Neural cell (in vitro differentiated cells): ENCODE measurements around the gene LTBP1. TPM values are rescaled to one million over a fixed set of nuclear protein-coding genes. Genes with fewer than 3 reads are reported as not detected.

Experiments used
- H2AFZ ChIP-seq: fragments of 200-600, 300-800 bp; sonication (generic), shearing (Covaris generic); 2 replicates; pipeline ENCODE4 v1.6.0; 2014; ENCODE audit warnings: low read depth, mild to moderate bottlenecking, antibody characterized with exemption, low read length, moderate library complexity
- H3F3A ChIP-seq: fragments of 200-600 bp; shearing (Covaris generic); 2 replicates; pipeline ENCODE4 v1.6.1; 2016; ENCODE audit warnings: mild to moderate bottlenecking, moderate library complexity, mixed read lengths, antibody characterized with exemption, low read length; ENCODE audit not compliant: insufficient read depth, poor library complexity, severe bottlenecking
- H3K27ac ChIP-seq: fragments of 200-600, 300-800 bp; sonication (generic), shearing (Covaris generic); 2 replicates; pipeline ENCODE4 v1.5.1; 2014; ENCODE audit warnings: mild to moderate bottlenecking, low read length, moderate library complexity
- H3K27me3 ChIP-seq: fragments of 300-800, 200-600 bp; sonication (generic), shearing (Covaris generic); 2 replicates; pipeline ENCODE4 v1.6.0; 2014; ENCODE audit warnings: mild to moderate bottlenecking, low read depth, low read length, moderate library complexity; ENCODE audit not compliant: insufficient read depth
- H3K36me3 ChIP-seq: fragments of 300-800, 200-600 bp; sonication (generic), shearing (Covaris generic); 2 replicates; pipeline ENCODE4 v1.5.1; 2014; ENCODE audit warnings: mild to moderate bottlenecking, antibody characterized with exemption, low read length, moderate library complexity; ENCODE audit not compliant: insufficient read depth
- H3K4me2 ChIP-seq: fragments of 300-800, 200-600 bp; sonication (generic), shearing (Covaris generic); 2 replicates; pipeline ENCODE4 v1.6.0; 2014; ENCODE audit warnings: mild to moderate bottlenecking, low read length
- H3K4me3 ChIP-seq: fragments of 300-800, 200-600 bp; sonication (generic), shearing (Covaris generic); 2 replicates; pipeline ENCODE4 v1.5.1; 2014; ENCODE audit warnings: mild to moderate bottlenecking, low read length, moderate library complexity
- H3K79me2 ChIP-seq: fragments of 200-600 bp; shearing (Covaris generic); replicated peaks from 2 replicates; pipeline ENCODE4 v1.6.0; 2014; ENCODE audit warnings: mild to moderate bottlenecking, low read length, moderate library complexity; ENCODE audit not compliant: insufficient read depth
- H3K9ac ChIP-seq: fragments of 300-800, 200-600 bp; sonication (generic), shearing (Covaris generic); 2 replicates; pipeline ENCODE4 v1.6.1; 2016; ENCODE audit warnings: mild to moderate bottlenecking, low read length, mixed read lengths
- H3K9me2 ChIP-seq: fragments of 200-600 bp; shearing (Covaris generic); 2 replicates; pipeline ENCODE4 v1.6.1; 2016; ENCODE audit warnings: mild to moderate bottlenecking, low read length, mixed read lengths; ENCODE audit not compliant: insufficient read depth
- H3K9me3 ChIP-seq: fragments of 200-600, 300-800 bp; sonication (generic), shearing (Covaris generic); 2 replicates; pipeline ENCODE4 v1.6.1; 2016; ENCODE audit warnings: mild to moderate bottlenecking, mixed run types, low read length, moderate library complexity, mixed read lengths
- H4K20me1 ChIP-seq: fragments of 200-600 bp; shearing (Covaris generic); 2 replicates; pipeline ENCODE4 v1.6.1; 2016; ENCODE audit warnings: mild to moderate bottlenecking, mixed run types; ENCODE audit not compliant: insufficient read depth
- EP300 ChIP-seq: fragments of 450-650 bp; conservative IDR thresholded peaks from 2 replicates; pipeline ENCODE4 v1.6.1; 2014; ENCODE audit warnings: antibody characterized with exemption, mild to moderate bottlenecking, moderate library complexity; ENCODE audit not compliant: poor library complexity, severe bottlenecking
- EZH2 ChIP-seq: fragments of 200-600, 300-800 bp; shearing (Covaris generic), sonication (generic); IDR thresholded peaks from 2 replicates; pipeline ENCODE4 v1.6.1; 2014; ENCODE audit warnings: antibody characterized with exemption, low read length, borderline replicate concordance, mild to moderate bottlenecking; ENCODE audit not compliant: insufficient read depth, poor library complexity, severe bottlenecking
- MXI1 ChIP-seq: fragments of 450-650 bp; conservative IDR thresholded peaks from 2 replicates; pipeline ENCODE4 v1.6.1; 2014; ENCODE audit warnings: antibody characterized with exemption, mild to moderate bottlenecking; ENCODE audit not compliant: poor library complexity, severe bottlenecking
- POLR2AphosphoS5 ChIP-seq: IDR thresholded peaks from 2 replicates; pipeline ENCODE4 v1.6.1; 2012
- RAD21 ChIP-seq: fragments of 450-650 bp; conservative IDR thresholded peaks from 2 replicates; pipeline ENCODE4 v1.6.1; 2014; ENCODE audit warnings: antibody characterized with exemption, mild to moderate bottlenecking, moderate library complexity
- SMC3 ChIP-seq: fragments of 450-650 bp; conservative IDR thresholded peaks from 2 replicates; pipeline ENCODE4 v1.6.1; 2014; ENCODE audit warnings: antibody characterized with exemption, mild to moderate bottlenecking, moderate library complexity; ENCODE audit not compliant: poor library complexity
- TAF1 ChIP-seq: IDR thresholded peaks from 2 replicates; pipeline ENCODE4 v1.6.1; 2012; ENCODE audit warnings: low read depth
- polyA plus RNA-seq: library from polyadenylated mRNA; depleted of rRNA; stranded (reverse); fragments of >200 nt; gene quantifications from 2 replicates; pipeline ENCODE4 v1.2.3, GENCODE V29; 2014
- TF ChIP-seq, protein P1 (sequence below): fragments of 450-650 bp; IDR thresholded peaks from 2 replicates; pipeline ENCODE4 v1.5.1; 2014; ENCODE audit warnings: antibody characterized with exemption, mild to moderate bottlenecking, moderate library complexity; ENCODE audit not compliant: poor library complexity, severe bottlenecking
- TF ChIP-seq, protein P2 (sequence below): IDR thresholded peaks from 2 replicates; pipeline ENCODE4 v1.6.1; 2012; ENCODE audit warnings: borderline replicate concordance

Gene LTBP1
- polyA plus RNA-seq, 1 donor from 2014 or later, result 1.8 TPM

DNA sequence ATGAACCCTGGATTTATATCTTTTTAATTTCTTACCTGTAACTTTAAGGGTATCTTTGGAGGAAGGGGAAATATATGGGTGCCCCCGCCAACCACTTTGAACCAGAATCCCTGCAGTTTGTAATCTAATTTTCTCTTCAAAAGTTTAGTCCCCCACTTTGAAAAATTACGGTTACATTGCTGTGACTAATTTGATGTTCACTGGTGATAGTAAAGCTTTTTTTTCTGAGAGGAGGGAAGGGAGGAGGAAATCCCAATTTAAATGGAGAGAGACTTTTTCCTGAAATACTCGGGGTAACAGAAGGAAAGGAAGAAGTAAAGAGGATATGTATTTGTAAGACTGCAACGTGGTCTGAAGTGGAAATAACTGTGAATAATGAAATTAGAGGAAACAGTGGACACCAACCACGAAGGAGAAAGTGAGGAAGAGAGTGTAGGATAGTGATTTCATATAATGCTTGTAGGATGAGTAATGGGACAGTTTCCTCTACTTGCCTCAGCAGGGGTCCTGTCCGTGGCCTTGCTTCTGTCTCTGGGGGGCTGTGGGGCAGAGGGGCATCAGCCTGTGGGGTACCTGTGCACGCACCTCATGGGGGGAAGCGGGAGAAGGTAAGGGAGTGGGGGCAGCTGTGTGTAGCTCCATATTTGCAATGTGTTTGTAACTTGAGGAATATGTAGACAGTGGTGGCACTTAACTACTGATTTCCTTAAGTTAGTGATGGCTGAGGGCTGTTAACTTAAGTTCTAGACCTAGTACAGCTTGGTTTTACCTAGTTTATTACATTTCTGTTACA is 161.1 kb downstream of the LTBP1 start:
- Histone ChIP-seq H3F3A (no peaks in the 10 kb centered on the region), H4K20me1 (no peaks in the 10 kb centered on the region), H3K27me3 (no peaks in the 10 kb centered on the region), H3K27ac (no peak overlapping the region), H3K9me2 (no peaks in the 10 kb centered on the region), H3K4me3 (no peak overlapping the region), H2AFZ (no peak overlapping the region), H3K79me2 (no peaks in the 10 kb centered on the region), H3K4me2 (no peak overlapping the region), H3K36me3 (no peaks in the 10 kb centered on the region), H3K9ac (no peak overlapping the region), H3K9me3 (no peaks in the 10 kb centered on the region)
- TF ChIP-seq SMC3 (no peak), EZH2 (no peak), TAF1 (no peak), MXI1 (no peak), EP300 (no peak), POLR2AphosphoS5 (no peak), RAD21 (no peak)
- TF ChIP-seq, protein P1, sequence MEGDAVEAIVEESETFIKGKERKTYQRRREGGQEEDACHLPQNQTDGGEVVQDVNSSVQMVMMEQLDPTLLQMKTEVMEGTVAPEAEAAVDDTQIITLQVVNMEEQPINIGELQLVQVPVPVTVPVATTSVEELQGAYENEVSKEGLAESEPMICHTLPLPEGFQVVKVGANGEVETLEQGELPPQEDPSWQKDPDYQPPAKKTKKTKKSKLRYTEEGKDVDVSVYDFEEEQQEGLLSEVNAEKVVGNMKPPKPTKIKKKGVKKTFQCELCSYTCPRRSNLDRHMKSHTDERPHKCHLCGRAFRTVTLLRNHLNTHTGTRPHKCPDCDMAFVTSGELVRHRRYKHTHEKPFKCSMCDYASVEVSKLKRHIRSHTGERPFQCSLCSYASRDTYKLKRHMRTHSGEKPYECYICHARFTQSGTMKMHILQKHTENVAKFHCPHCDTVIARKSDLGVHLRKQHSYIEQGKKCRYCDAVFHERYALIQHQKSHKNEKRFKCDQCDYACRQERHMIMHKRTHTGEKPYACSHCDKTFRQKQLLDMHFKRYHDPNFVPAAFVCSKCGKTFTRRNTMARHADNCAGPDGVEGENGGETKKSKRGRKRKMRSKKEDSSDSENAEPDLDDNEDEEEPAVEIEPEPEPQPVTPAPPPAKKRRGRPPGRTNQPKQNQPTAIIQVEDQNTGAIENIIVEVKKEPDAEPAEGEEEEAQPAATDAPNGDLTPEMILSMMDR, result no peak
- TF ChIP-seq, protein P2, sequence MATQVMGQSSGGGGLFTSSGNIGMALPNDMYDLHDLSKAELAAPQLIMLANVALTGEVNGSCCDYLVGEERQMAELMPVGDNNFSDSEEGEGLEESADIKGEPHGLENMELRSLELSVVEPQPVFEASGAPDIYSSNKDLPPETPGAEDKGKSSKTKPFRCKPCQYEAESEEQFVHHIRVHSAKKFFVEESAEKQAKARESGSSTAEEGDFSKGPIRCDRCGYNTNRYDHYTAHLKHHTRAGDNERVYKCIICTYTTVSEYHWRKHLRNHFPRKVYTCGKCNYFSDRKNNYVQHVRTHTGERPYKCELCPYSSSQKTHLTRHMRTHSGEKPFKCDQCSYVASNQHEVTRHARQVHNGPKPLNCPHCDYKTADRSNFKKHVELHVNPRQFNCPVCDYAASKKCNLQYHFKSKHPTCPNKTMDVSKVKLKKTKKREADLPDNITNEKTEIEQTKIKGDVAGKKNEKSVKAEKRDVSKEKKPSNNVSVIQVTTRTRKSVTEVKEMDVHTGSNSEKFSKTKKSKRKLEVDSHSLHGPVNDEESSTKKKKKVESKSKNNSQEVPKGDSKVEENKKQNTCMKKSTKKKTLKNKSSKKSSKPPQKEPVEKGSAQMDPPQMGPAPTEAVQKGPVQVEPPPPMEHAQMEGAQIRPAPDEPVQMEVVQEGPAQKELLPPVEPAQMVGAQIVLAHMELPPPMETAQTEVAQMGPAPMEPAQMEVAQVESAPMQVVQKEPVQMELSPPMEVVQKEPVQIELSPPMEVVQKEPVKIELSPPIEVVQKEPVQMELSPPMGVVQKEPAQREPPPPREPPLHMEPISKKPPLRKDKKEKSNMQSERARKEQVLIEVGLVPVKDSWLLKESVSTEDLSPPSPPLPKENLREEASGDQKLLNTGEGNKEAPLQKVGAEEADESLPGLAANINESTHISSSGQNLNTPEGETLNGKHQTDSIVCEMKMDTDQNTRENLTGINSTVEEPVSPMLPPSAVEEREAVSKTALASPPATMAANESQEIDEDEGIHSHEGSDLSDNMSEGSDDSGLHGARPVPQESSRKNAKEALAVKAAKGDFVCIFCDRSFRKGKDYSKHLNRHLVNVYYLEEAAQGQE, result no peak

DNA sequence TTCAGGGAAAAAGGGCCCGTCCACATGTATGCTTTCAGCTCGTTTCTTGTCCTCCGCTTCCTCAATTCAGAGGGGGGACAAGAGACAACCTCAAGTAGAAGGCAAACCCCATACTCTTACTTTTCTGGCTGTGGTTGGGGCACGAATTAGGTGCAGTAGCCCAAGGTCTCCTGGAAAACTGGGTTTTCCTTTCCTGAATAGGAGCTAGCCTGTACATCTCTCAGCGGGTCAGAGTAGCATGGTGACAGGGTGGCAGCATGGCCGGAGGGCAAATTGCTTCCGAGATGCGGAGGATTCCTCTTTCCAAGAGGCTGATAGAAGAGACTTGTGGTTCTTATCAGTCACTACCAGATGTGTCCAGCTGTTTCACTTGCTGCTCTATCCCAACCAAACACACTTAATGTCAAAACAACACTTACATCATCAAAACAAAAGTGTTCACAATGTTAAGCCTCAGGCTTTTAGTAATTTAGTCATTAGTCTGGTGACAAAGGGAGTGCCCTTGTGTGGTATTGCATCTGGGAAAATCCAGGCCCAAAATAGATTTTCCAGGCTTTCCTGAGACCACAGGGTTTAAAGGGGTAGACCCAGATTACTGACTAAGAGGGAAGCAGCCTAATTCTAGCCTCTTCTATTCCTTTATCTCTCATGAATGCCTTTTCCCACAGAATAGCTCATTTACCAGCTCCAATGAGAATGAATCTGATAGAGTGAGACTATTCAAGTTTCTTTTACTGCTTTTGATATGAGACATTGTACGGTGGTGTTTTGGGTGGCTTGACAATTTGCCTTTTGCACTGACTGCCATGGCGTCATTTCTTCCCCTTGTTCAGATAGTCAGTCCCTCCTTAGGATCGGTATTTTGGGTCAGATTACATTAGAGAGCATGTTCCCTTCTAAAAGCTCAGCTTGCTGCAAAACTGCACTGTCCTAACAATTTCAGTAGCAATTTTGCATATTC is 162.0 kb downstream of the LTBP1 start:
- H3K4me3 ChIP-seq, result no peak overlapping the region
- no peaks in the 10 kb centered on the region for H3K9me3 ChIP-seq
- no peaks in the 10 kb centered on the region for H4K20me1 ChIP-seq
- no peak overlapping the region for H3K9ac ChIP-seq
- H3K27me3 ChIP-seq, result no peaks in the 10 kb centered on the region
- H3K9me2 ChIP-seq, result no peaks in the 10 kb centered on the region
- no peaks in the 10 kb centered on the region for H3K36me3 ChIP-seq
- no peaks in the 10 kb centered on the region for H3K79me2 ChIP-seq
- H2AFZ ChIP-seq, result no peak overlapping the region
- H3K27ac ChIP-seq, result no peak overlapping the region
- no peaks in the 10 kb centered on the region for H3F3A ChIP-seq
- no peak for TF ChIP-seq RAD21
- TF ChIP-seq, protein P2, result no peak
- TF ChIP-seq EP300, result no peak
- TF ChIP-seq TAF1, result no peak
- no peak for TF ChIP-seq MXI1
- no peak for TF ChIP-seq SMC3
- TF ChIP-seq, protein P1, result no peak
- TF ChIP-seq EZH2, result no peak
- no peak for TF ChIP-seq POLR2AphosphoS5
- no peak overlapping the region for H3K4me2 ChIP-seq
